WERI-Rb-1 (cell line): ENCODE results near the gene RACK1.

Experiments used
- DNase-seq: peaks from one replicate; pipeline ENCODE4 v3.0.0-alpha.2; 2020
- H3K27ac ChIP-seq: fragments of 250-450 bp; sonication (Bioruptor Pico); 2 replicates; pipeline ENCODE4 v1.5.1; 2020; ENCODE audit warnings: mild to moderate bottlenecking, moderate library complexity
- H3K27me3 ChIP-seq: fragments of 250-450 bp; sonication (Bioruptor Pico); 2 replicates; pipeline ENCODE4 v1.5.1; 2021; ENCODE audit warnings: mild to moderate bottlenecking, low read depth, moderate library complexity; ENCODE audit not compliant: insufficient read depth, severe bottlenecking
- H3K36me3 ChIP-seq: fragments of 250-450 bp; sonication (Bioruptor Pico); 2 replicates; pipeline ENCODE4 v1.5.1; 2020; ENCODE audit warnings: mild to moderate bottlenecking, moderate library complexity
- H3K4me3 ChIP-seq: 2 replicates; pipeline ENCODE4 v1.5.1; 2011; ENCODE audit warnings: low read depth, mild to moderate bottlenecking, control low read depth, low read length
- H3K9me3 ChIP-seq: fragments of 250-450 bp; sonication (Bioruptor Pico); 2 replicates; pipeline ENCODE4 v1.5.1; 2021; ENCODE audit warnings: mild to moderate bottlenecking, moderate library complexity; ENCODE audit not compliant: severe bottlenecking
- CTCF ChIP-seq: IDR thresholded peaks from 2 replicates; pipeline ENCODE4 v1.5.1; 2011; ENCODE audit warnings: low read depth, mild to moderate bottlenecking, control low read depth, inconsistent platforms, low read length

RACK1 gene

DNA sequence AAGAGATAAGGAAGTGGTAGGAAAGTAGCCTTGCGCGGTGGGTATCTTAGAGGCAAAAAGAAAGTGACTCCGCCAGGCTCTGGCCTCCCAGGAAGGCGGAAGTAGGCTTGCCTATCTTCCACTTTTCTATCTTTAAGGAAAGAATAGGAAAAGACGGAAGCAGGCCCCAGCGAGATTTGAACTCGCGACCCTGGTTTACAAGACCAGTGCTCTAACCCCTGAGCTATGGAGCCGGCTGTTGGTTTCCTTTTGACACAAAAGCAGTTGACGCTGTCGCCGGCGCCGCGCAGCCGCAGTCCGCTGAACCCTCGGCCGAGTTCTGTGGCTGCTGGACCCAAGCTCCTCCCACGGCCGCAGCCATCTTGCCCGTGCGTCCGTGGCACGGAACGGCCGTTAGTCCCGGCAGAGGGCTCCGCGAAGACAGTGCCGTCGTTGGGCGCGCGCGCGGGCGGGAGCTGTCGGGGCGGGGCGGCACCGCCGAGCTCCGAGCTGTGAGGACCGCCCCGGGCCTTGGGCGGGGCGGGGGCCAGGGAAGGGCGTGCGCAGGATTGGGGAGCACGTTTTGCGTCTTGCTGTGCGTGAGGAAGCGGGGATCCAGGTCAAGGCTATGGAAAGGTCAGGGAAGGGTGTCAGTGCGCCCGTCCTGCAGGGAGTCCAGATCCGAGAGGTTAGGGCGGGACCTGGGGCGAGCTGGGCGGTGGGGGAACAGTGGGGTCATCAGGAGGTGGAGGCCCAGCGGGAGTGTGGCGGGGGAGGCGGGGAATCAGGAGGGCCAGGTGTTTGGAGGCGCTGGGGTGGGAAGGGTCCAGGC lies 52.0 kb downstream of the RACK1 start:
- no peaks in the 10 kb centered on the region for H3K9me3 ChIP-seq
- no peaks in the 10 kb centered on the region for H3K27me3 ChIP-seq
- peak overlapping the region; percentile 84 for H3K27ac ChIP-seq
- H3K36me3 ChIP-seq = no peaks in the 10 kb centered on the region
- no peak for TF ChIP-seq CTCF
- peak; percentile 85 for DNase-seq
- H3K4me3 ChIP-seq = peak overlapping the region; percentile 85

DNA sequence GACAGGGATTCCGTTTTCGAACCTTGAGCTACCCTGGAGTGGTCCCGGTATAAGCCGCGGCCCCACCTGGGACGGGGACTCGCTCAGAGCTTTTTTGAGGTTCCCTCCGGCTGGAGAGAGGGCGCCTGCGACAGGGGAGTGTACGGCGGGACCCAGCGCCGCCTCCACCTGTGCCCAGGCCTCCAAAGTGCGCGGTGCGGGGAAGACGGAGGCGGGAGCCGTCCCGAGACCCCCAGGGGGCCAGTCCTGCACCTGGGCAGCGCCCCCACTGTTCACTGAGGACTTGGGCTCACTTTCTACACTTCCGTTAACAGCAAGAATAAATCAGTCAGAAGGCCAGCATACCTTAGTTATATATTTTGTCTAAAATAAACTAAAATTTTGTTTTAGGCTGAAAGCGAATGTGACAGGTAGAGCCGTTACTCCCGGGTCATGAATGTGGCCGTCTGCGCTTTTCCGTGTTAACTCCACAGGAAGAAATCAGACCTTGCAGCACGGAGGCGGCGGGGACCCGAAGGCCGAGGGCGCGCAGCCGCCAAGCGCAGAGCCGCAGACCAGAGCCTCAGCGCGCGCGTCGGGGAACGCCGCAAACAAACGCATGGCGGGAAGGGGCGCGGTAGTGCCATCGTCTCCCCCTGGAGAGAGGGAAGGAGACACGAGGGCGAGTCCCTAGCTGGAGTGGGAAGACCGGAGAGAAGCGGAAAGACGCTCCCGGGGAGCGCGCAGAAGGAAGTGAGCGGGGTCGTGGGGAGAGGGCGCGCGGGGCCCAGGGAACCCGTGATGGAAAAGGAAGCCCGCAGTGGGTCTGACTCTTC lies 52.8 kb downstream of the RACK1 start:
- peak; percentile 29 for DNase-seq
- Histone ChIP-seq H3K36me3 (no peaks in the 10 kb centered on the region), H3K27me3 (no peaks in the 10 kb centered on the region), H3K27ac (peak overlapping the region; percentile 32), H3K4me3 (peak overlapping the region; percentile 85), H3K9me3 (no peaks in the 10 kb centered on the region)
- no peak for TF ChIP-seq CTCF

DNA sequence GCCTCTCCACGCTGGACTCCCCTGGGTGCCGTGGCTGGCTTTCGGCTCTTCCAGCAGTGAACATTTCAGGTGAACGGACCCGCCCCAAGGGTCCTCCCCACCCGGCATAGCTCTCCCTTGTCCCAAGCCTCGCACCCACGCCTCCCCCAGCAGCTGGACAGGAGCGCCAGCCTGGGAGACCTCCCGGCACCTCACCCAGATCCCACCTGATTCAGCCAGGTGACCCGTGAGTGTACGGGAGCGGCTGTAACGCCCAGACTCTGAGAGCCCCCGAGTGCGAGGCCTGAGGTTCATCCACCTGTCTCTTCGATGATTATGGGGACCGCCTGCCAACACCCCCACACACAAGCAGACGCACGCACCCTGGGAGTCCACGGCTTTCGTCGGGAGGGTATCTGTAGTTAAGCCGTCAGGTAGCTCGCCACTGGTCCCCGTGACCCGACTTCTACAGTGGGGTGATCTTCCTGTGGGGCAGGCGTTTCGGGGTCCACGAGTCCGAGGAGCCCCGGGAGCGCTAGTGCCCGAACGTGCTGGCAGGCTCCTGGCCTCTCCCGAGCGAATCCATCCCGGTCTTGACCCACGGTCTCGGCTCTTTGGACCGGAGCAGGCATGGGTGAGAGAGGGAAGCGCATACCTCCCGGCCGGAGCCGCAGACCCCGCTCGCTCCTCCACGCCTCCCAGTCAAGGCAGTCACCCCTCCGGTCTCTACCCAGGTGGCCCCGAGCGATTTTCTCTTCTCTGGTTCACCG lies 53.6 kb downstream of the RACK1 start:
- H3K27me3 ChIP-seq = no peaks in the 10 kb centered on the region
- no peaks in the 10 kb centered on the region for H3K9me3 ChIP-seq
- no peak for TF ChIP-seq CTCF
- H3K4me3 ChIP-seq = peak overlapping the region; percentile 85
- H3K36me3 ChIP-seq = no peaks in the 10 kb centered on the region
- H3K27ac ChIP-seq = no peak overlapping the region
- no peak for DNase-seq

DNA sequence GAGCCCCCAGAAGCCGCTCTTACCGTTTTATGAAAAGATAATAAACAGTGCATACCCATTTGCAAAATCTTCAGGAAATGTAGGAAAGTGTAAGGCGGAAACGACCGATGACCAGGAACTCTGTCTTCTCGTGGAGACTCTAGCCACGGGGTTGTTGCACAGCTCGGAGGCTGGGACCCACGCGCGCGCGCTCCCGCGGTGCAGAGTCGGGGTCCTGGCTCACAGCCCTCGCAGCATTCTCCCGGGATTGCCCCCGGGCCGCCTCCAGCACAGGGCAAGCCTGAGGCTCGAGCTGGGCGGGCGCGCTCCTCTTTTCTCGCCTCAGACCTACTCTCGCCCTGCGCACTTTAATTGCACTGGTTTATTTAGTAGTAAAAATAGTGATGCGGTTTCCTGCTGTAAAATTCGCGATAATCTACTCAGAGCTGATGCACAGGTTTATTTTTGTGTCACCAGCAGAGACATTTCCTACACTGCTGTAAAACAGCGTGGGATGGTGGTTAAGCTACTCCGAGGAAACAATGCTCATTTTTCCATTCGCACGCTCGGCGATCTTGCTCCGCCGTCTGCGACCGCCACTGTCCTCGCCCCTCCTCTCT lies 54.2 kb downstream of the RACK1 start:
- no peaks in the 10 kb centered on the region for H3K36me3 ChIP-seq
- no peak for DNase-seq
- H3K9me3 ChIP-seq = no peaks in the 10 kb centered on the region
- no peak for TF ChIP-seq CTCF
- H3K27ac ChIP-seq = no peak overlapping the region
- H3K27me3 ChIP-seq = no peaks in the 10 kb centered on the region
- H3K4me3 ChIP-seq = peak overlapping the region; percentile 85

- DNase-seq = peak; percentile 46
- peak overlapping the region; percentile 48 for H3K27ac ChIP-seq
- no peaks in the 10 kb centered on the region for H3K27me3 ChIP-seq
- no peak for TF ChIP-seq CTCF
- H3K36me3 ChIP-seq = no peaks in the 10 kb centered on the region
- peak overlapping the region; percentile 85 for H3K4me3 ChIP-seq
- H3K9me3 ChIP-seq = no peaks in the 10 kb centered on the region
Measured at GRCh38 chr5:181188700-181189362, 54.9 kb downstream of the RACK1 start.
